Mammary epithelial cell (primary cell): ENCODE data around the gene SNX8.

Experiments
- EZH2 ChIP-seq: IDR thresholded peaks from 2 replicates; pipeline ENCODE4 v1.6.1; 2012; ENCODE audit warnings: low read length, inconsistent platforms, borderline replicate concordance
- TF ChIP-seq, protein P1 (sequence below), 2 donors: IDR thresholded peaks in 1 of 2; conservative IDR thresholded peaks in 1 of 2; 2 replicates each; pipeline ENCODE4 v1.5.1; 2011 to 2012; ENCODE audit warnings: inconsistent platforms in 2 of 2, low read length in 2 of 2, mild to moderate bottlenecking in 2 of 2, control low read depth in 1 of 2, low read depth in 1 of 2; ENCODE audit not compliant: insufficient read depth in 1 of 2; ENCODE audit errors: extremely low read depth in 1 of 2

DNA sequence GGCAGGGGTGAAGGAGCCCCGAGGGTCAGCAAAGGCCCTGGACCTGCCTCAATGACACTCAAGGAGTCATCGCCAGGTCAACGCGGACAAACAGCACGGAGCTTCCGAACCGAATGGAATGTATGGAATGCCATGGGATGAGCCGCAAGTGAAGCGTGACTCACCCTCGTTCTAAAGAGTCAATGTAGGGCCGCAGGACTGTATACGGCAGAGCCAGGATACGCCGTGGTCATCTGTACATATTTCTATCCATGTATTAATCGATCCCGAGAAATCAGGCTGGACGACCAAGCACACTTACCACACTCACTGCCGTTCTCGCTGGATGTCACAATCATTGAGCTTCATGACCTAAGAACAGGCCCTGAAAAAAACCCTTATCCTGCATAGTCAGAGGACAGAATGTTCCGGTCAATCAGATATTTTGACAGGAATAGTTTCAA, 4.3 kb downstream of the SNX8 start:
- TF ChIP-seq, protein P1, sequence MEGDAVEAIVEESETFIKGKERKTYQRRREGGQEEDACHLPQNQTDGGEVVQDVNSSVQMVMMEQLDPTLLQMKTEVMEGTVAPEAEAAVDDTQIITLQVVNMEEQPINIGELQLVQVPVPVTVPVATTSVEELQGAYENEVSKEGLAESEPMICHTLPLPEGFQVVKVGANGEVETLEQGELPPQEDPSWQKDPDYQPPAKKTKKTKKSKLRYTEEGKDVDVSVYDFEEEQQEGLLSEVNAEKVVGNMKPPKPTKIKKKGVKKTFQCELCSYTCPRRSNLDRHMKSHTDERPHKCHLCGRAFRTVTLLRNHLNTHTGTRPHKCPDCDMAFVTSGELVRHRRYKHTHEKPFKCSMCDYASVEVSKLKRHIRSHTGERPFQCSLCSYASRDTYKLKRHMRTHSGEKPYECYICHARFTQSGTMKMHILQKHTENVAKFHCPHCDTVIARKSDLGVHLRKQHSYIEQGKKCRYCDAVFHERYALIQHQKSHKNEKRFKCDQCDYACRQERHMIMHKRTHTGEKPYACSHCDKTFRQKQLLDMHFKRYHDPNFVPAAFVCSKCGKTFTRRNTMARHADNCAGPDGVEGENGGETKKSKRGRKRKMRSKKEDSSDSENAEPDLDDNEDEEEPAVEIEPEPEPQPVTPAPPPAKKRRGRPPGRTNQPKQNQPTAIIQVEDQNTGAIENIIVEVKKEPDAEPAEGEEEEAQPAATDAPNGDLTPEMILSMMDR (conservative IDR thresholded peaks at IDR 0.05 in 1 of 2, IDR thresholded peaks at IDR 0.05 in 1 of 2; ENCODE audit: extremely low read depth in 1 of 2, insufficient read depth in 1 of 2, low read depth in 1 of 2, low read length in 2 of 2) = no peak
- no peak for TF ChIP-seq EZH2
